OCI-LY7 (cell line): Measurements from ENCODE around the gene SH3BP1. TPM values are rescaled to one million over a fixed set of nuclear protein-coding genes. Genes with fewer than 3 reads are reported as not detected.

Source experiments
- BruUV-seq: library from RNA; stranded (reverse); fragments of 400-500 nt; replicated peaks from 2 replicates; lab custom pipeline; 2021; lab: Mats Ljungman, UMichigan
- CTCF ChIA-PET: fragments of 300-600 bp; sonication (Branson Sonifier 250); formaldehyde crosslinking; loops from one replicate; lab custom pipeline; 2022; ENCODE audit warnings: antibody characterized with exemption; ENCODE audit not compliant: unreplicated experiment; lab: Charles Lee
- POLR2A ChIA-PET: fragments of 300-600 bp; sonication (Branson Sonifier 250); formaldehyde crosslinking; loops from one replicate; lab custom pipeline; 2022; ENCODE audit warnings: antibody characterized with exemption; lab: Charles Lee
- DNase-seq: peaks from one replicate; pipeline ENCODE4 v3.0.0-alpha.2; 2015; ENCODE audit warnings: low spot score
- H2AFZ ChIP-seq: fragments of 200-600 bp; sonication (generic), shearing (Covaris generic); 2 replicates; pipeline ENCODE4 v1.6.1; 2014; ENCODE audit warnings: mild to moderate bottlenecking, antibody characterized with exemption, low read length, moderate library complexity
- H3K27ac ChIP-seq: fragments of 200-600 bp; sonication (generic); 2 replicates; pipeline ENCODE4 v1.5.1; 2014; ENCODE audit warnings: mixed run types, low read depth, mild to moderate bottlenecking, moderate library complexity, low read length, inconsistent platforms; ENCODE audit not compliant: poor library complexity, severe bottlenecking
- H3K36me3 ChIP-seq: fragments of 200-600 bp; sonication (generic); 2 replicates; pipeline ENCODE4 v1.6.1; 2014; ENCODE audit warnings: mild to moderate bottlenecking, antibody characterized with exemption, low read length, moderate library complexity, mixed read lengths; ENCODE audit not compliant: insufficient read depth
- H3K4me1 ChIP-seq: fragments of 200-600 bp; sonication (generic); 2 replicates; pipeline ENCODE4 v1.5.1; 2014; ENCODE audit warnings: mild to moderate bottlenecking, low read length; ENCODE audit not compliant: insufficient read depth, poor library complexity, severe bottlenecking
- H3K4me2 ChIP-seq: fragments of 200-600 bp; sonication (generic); 2 replicates; pipeline ENCODE4 v1.6.1; 2014; ENCODE audit warnings: mild to moderate bottlenecking, low read length
- H3K4me3 ChIP-seq: fragments of 200-600 bp; sonication (generic); 2 replicates; pipeline ENCODE4 v1.5.1; 2014; ENCODE audit warnings: mild to moderate bottlenecking, low read depth, low read length; ENCODE audit not compliant: poor library complexity, severe bottlenecking
- H3K79me2 ChIP-seq: fragments of 200-600 bp; sonication (generic); 2 replicates; pipeline ENCODE4 v1.6.1; 2016; ENCODE audit warnings: low read depth, mild to moderate bottlenecking, low read length, moderate library complexity, mixed read lengths; ENCODE audit not compliant: insufficient read depth
- H3K9me2 ChIP-seq: fragments of 200-600 bp; sonication (generic); 2 replicates; pipeline ENCODE4 v1.6.1; 2016; ENCODE audit warnings: mild to moderate bottlenecking, low read length, mixed read lengths; ENCODE audit not compliant: insufficient read depth
- H3K9me3 ChIP-seq: fragments of 200-600 bp; sonication (generic); 2 replicates; pipeline ENCODE4 v1.6.1; 2014; ENCODE audit warnings: mild to moderate bottlenecking, mixed run types, low read length, mixed read lengths
- H4K20me1 ChIP-seq: fragments of 200-600 bp; sonication (generic); 2 replicates; pipeline ENCODE4 v1.6.1; 2014; ENCODE audit warnings: mild to moderate bottlenecking, antibody characterized with exemption, low read length, moderate library complexity, mixed read lengths; ENCODE audit not compliant: insufficient read depth
- CTCF ChIP-seq: fragments of 200-600 bp; sonication (generic); conservative IDR thresholded peaks from 2 replicates; pipeline ENCODE4 v1.5.1; 2014; ENCODE audit warnings: mild to moderate bottlenecking, antibody characterized with exemption, low read length, moderate library complexity, mixed read lengths
- EZH2phosphoT487 ChIP-seq: fragments of 200-600 bp; sonication (generic); IDR thresholded peaks from 2 replicates; pipeline ENCODE4 v1.6.1; 2018; ENCODE audit warnings: low read depth, borderline replicate concordance, mild to moderate bottlenecking, mixed run types, antibody characterized with exemption, low read length, moderate library complexity, mixed read lengths
- intact Hi-C: fragments of 100-400 bp; cut with micrococcal nuclease; formaldehyde crosslinking; loops from one replicate; pipeline ENCODE4 v1.10.0; 2022; ENCODE audit not compliant: unreplicated experiment
- total RNA-seq, 2 experiments: library from RNA; depleted of rRNA in 1 of 2; stranded (reverse); fragments of >200 nt in 1 of 2; shearing (Covaris generic) in 1 of 2; gene quantifications; 2 replicates each; pipeline ENCODE4 v1.2.3, GENCODE V29; 2014 to 2022

SH3BP1 gene
- total RNA-seq, 2 experiments from 2014 or later = 15.3 to 48.4 TPM

GRCh38 chr22:37625737-37626136, 13.7 kb upstream of the SH3BP1 start:
- H3K4me1 ChIP-seq = peaks cover 39% of the 10 kb centered on the region
- DNase-seq = no peak
- H2AFZ ChIP-seq = no peak overlapping the region
- no peak overlapping the region for H3K4me2 ChIP-seq
- no peaks in the 10 kb centered on the region for H4K20me1 ChIP-seq
- peaks cover 78% of the 10 kb centered on the region; the same call in 1 of the 2 replicates for H3K36me3 ChIP-seq
- CTCF ChIA-PET = no interaction called here
- BruUV-seq = no TSS peak
- POLR2A ChIA-PET = no interaction called here
- intact Hi-C loops = no loop called here
- no peaks in the 10 kb centered on the region for H3K79me2 ChIP-seq
- H3K9me3 ChIP-seq = no peaks in the 10 kb centered on the region
- no peak for TF ChIP-seq EZH2phosphoT487
- no peak for TF ChIP-seq CTCF
- no peak overlapping the region for H3K4me3 ChIP-seq
- H3K27ac ChIP-seq = no peak overlapping the region
- H3K9me2 ChIP-seq = no peaks in the 10 kb centered on the region

- peaks cover 39% of the 10 kb centered on the region for H3K4me1 ChIP-seq
- H3K79me2 ChIP-seq = no peaks in the 10 kb centered on the region
- no TSS peak for BruUV-seq
Measured at GRCh38 chr22:37626144-37626543, 13.3 kb upstream of the SH3BP1 start.

More at GRCh38 chr22:37626144-37626543, 13.3 kb upstream of the SH3BP1 start:
- POLR2A ChIA-PET = no interaction called here
- H2AFZ ChIP-seq = no peak overlapping the region
- DNase-seq = no peak
- H4K20me1 ChIP-seq = no peaks in the 10 kb centered on the region
- no peak overlapping the region for H3K4me3 ChIP-seq
- intact Hi-C loops = no loop called here
- peaks cover 78% of the 10 kb centered on the region; the same call in 1 of the 2 replicates for H3K36me3 ChIP-seq
- CTCF ChIA-PET = no interaction called here
- H3K9me2 ChIP-seq = no peaks in the 10 kb centered on the region
- peak overlapping the region; percentile 63; the same call in 1 of the 2 replicates for H3K4me2 ChIP-seq
- H3K27ac ChIP-seq = no peak overlapping the region
- no peaks in the 10 kb centered on the region for H3K9me3 ChIP-seq
- no peak for TF ChIP-seq CTCF
- no peak for TF ChIP-seq EZH2phosphoT487
